ENCODE data around the gene TFAP2E.

The TFAP2E gene

DNA sequence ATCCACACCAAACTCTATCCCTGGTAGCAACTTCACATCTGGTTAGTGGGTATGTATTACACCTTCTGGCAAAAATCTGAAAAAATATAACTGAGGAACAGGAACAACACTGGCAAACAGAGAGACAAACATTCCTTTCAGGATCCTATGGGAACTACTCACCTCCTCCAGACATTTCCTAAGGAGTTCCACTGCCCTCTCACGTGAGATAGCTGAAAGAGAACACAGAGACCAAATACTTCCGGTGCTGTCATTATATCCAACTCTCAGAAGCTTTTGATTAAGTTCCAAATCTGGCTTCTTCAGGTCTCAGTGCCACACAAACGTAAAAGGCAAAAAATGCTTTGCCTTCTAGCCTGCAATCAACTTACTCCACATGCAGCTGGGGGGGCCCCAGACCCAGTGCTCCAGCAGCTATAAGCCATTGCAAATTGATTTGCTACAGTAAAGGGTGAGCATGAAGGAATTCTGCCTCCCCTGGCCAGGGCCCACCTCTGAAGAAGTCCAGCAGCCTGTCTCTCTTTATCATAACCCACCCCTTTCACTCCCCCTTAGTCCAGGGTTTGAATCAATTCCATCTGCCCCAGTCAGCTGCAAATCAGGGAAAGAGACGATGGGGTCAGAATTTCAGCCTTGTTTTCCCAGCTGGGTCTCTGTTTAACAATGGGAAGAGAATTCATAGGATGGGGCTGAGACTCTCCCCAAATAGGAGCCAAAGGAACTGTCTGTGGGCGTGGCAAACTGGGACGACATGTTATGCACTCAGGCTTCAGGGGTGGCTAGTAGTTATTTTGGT lies 32.2 kb downstream of the TFAP2E start:
- no peaks in the 10 kb centered on the region for H3K27me3 ChIP-seq (ENCODE audit: control insufficient read depth, low read length)
- H3K9me2 ChIP-seq (replicated peaks; ENCODE audit: control insufficient read depth, low read length) = no peaks in the 10 kb centered on the region
- no peaks in the 10 kb centered on the region for H4K20me1 ChIP-seq (ENCODE audit: control insufficient read depth, insufficient read depth, low read depth, low read length)
- H3K79me2 ChIP-seq (ENCODE audit: control insufficient read depth, low read length) = peaks cover 26% of the 10 kb centered on the region
- peaks cover 82% of the 10 kb centered on the region for H3K36me3 ChIP-seq (ENCODE audit: control insufficient read depth, low read length)
- H3K4me2 ChIP-seq (ENCODE audit: low read length) = no peak overlapping the region
- H3K4me3 ChIP-seq (ENCODE audit: low read length) = no peak overlapping the region
- no peaks in the 10 kb centered on the region for H3F3A ChIP-seq (ENCODE audit: control insufficient read depth, insufficient read depth)
- no peak for TF ChIP-seq EZH2phosphoT487 (IDR thresholded peaks at IDR 0.05; ENCODE audit: borderline replicate concordance, low read length)
- TF ChIP-seq, protein P1, sequence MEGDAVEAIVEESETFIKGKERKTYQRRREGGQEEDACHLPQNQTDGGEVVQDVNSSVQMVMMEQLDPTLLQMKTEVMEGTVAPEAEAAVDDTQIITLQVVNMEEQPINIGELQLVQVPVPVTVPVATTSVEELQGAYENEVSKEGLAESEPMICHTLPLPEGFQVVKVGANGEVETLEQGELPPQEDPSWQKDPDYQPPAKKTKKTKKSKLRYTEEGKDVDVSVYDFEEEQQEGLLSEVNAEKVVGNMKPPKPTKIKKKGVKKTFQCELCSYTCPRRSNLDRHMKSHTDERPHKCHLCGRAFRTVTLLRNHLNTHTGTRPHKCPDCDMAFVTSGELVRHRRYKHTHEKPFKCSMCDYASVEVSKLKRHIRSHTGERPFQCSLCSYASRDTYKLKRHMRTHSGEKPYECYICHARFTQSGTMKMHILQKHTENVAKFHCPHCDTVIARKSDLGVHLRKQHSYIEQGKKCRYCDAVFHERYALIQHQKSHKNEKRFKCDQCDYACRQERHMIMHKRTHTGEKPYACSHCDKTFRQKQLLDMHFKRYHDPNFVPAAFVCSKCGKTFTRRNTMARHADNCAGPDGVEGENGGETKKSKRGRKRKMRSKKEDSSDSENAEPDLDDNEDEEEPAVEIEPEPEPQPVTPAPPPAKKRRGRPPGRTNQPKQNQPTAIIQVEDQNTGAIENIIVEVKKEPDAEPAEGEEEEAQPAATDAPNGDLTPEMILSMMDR (IDR thresholded peaks at IDR 0.05; ENCODE audit: low read depth, low read length, poor library complexity, severe bottlenecking) = no peak
- no peak overlapping the region for H3K27ac ChIP-seq (ENCODE audit: low read depth, low read length)
- H3K4me1 ChIP-seq (ENCODE audit: control insufficient read depth, low read length) = no peaks in the 10 kb centered on the region
- no peaks in the 10 kb centered on the region for H3K9me3 ChIP-seq (ENCODE audit: control insufficient read depth, insufficient read depth, low read length)

DNA sequence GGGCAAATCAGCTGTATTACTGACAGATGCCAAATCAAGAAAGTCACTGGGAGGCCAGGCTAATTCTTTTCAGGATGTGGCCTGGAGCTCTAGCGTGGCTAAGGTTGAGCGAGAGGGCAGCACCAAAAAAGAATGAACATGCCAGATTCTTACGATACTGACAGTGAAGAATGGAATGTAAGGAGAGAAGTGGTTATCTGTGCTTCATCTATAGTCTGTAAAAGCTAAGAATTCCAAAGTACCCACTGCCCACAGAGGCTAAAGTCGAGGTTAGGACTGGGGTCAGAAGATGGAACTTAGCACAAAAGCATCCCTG lies 32.7 kb downstream of the TFAP2E start:
- Histone ChIP-seq H3K9me3 (ENCODE audit: control insufficient read depth, insufficient read depth, low read length) (no peaks in the 10 kb centered on the region), H3K79me2 (ENCODE audit: control insufficient read depth, low read length) (peaks cover 26% of the 10 kb centered on the region), H3K4me3 (ENCODE audit: low read length) (no peak overlapping the region), H3F3A (ENCODE audit: control insufficient read depth, insufficient read depth) (no peaks in the 10 kb centered on the region), H3K9me2 (replicated peaks; ENCODE audit: control insufficient read depth, low read length) (no peaks in the 10 kb centered on the region), H3K27me3 (ENCODE audit: control insufficient read depth, low read length) (no peaks in the 10 kb centered on the region), H3K4me1 (ENCODE audit: control insufficient read depth, low read length) (no peaks in the 10 kb centered on the region), H3K36me3 (ENCODE audit: control insufficient read depth, low read length) (peaks cover 83% of the 10 kb centered on the region), H4K20me1 (ENCODE audit: control insufficient read depth, insufficient read depth, low read depth, low read length) (no peaks in the 10 kb centered on the region), H3K27ac (ENCODE audit: low read depth, low read length) (no peak overlapping the region), H3K4me2 (ENCODE audit: low read length) (no peak overlapping the region)
- no peak for TF ChIP-seq EZH2phosphoT487 (IDR thresholded peaks at IDR 0.05; ENCODE audit: borderline replicate concordance, low read length)
- TF ChIP-seq, protein P1 (IDR thresholded peaks at IDR 0.05; ENCODE audit: low read depth, low read length, poor library complexity, severe bottlenecking) = no peak

DNA sequence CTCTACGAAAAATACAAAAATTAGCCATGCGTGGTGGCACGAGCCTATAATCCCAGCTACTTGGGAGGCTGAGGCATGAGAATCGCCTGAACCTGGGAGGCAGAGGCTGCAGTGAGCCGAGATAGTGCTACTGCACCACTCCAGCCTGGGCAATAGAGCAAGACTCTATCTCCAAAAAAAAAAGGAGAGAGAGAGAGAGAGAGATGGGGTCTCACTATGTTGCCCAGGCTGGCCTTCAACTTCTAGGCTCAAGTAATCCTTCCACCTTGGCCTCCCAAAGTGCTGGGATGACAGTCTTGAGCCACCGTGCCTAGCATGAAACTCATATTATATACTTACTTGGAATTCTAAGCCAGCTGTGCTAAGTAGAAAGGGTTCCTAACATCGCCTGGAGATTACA lies 38.5 kb downstream of the TFAP2E start:
- H3K79me2 ChIP-seq (ENCODE audit: control insufficient read depth, low read length) = peaks cover 62% of the 10 kb centered on the region
- H3K27me3 ChIP-seq (ENCODE audit: control insufficient read depth, low read length) = no peaks in the 10 kb centered on the region
- H3K9me2 ChIP-seq (replicated peaks; ENCODE audit: control insufficient read depth, low read length) = no peaks in the 10 kb centered on the region
- peaks cover 84% of the 10 kb centered on the region for H3K36me3 ChIP-seq (ENCODE audit: control insufficient read depth, low read length)
- no peak overlapping the region for H3K27ac ChIP-seq (ENCODE audit: low read depth, low read length)
- no peaks in the 10 kb centered on the region for H3F3A ChIP-seq (ENCODE audit: control insufficient read depth, insufficient read depth)
- 0 out of 2 replicates have a peak, but pooled peaks cover 3% of the 10 kb centered on the region for H3K4me1 ChIP-seq (ENCODE audit: control insufficient read depth, low read length)
- no peak for TF ChIP-seq EZH2phosphoT487 (IDR thresholded peaks at IDR 0.05; ENCODE audit: borderline replicate concordance, low read length)
- TF ChIP-seq, protein P1 (IDR thresholded peaks at IDR 0.05; ENCODE audit: low read depth, low read length, poor library complexity, severe bottlenecking) = no peak
- no peaks in the 10 kb centered on the region for H3K9me3 ChIP-seq (ENCODE audit: control insufficient read depth, insufficient read depth, low read length)
- no peak overlapping the region for H3K4me2 ChIP-seq (ENCODE audit: low read length)
- no peaks in the 10 kb centered on the region for H4K20me1 ChIP-seq (ENCODE audit: control insufficient read depth, insufficient read depth, low read depth, low read length)
- H3K4me3 ChIP-seq (ENCODE audit: low read length) = no peak overlapping the region

All from DOHH2 (cell line).